ENCODE results near the gene SDC3.

DNA sequence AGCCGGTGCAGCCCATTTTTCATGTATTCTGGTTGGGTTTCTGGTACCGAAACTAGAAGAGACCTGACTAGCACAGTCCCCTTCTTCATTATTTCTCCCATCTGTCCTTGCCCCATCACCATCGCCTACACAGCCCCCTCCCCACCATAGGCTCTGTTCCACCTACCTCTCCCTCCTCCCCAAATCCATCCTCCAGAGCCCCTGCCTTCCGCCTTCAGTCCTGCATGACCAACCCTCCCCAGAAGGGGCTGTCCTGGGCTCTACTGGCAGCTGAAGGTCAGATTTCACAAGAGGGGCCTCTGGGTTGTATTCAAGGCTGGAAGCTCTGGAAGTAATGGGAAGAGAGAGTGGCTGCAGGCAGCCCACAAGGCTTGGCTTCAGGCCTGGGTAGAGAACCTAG, 55.2 kb downstream of the SDC3 start:
- TF ChIP-seq, protein P1, sequence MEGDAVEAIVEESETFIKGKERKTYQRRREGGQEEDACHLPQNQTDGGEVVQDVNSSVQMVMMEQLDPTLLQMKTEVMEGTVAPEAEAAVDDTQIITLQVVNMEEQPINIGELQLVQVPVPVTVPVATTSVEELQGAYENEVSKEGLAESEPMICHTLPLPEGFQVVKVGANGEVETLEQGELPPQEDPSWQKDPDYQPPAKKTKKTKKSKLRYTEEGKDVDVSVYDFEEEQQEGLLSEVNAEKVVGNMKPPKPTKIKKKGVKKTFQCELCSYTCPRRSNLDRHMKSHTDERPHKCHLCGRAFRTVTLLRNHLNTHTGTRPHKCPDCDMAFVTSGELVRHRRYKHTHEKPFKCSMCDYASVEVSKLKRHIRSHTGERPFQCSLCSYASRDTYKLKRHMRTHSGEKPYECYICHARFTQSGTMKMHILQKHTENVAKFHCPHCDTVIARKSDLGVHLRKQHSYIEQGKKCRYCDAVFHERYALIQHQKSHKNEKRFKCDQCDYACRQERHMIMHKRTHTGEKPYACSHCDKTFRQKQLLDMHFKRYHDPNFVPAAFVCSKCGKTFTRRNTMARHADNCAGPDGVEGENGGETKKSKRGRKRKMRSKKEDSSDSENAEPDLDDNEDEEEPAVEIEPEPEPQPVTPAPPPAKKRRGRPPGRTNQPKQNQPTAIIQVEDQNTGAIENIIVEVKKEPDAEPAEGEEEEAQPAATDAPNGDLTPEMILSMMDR (IDR thresholded peaks at IDR 0.05): no peak
- TF ChIP-seq POLR2AphosphoS5 (IDR thresholded peaks at IDR 0.05) (no peak), POLR2A (IDR thresholded peaks at IDR 0.05) (no peak)
